Measurements from ENCODE around the gene LRBA.

DNA sequence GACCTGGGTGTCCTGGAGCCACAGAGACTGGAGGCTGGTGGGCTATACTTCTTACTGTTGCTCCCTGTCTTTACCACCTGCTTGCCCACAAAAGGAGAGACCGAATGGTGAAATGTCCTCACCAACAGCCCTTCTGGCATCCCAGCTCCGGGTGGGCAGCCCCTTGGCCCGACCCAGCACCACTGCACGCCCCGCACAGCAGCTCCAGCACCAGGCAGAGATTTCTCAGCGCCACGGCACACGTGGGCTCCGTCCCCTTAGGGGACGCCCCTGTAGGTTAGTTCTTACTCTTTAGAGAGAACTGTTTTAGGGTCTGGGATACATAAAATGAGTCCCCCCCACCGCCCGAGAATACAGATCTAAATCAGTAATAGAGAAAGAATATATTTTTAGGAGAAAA lies 591.6 kb downstream of the LRBA start:
- TF ChIP-seq, protein P1, sequence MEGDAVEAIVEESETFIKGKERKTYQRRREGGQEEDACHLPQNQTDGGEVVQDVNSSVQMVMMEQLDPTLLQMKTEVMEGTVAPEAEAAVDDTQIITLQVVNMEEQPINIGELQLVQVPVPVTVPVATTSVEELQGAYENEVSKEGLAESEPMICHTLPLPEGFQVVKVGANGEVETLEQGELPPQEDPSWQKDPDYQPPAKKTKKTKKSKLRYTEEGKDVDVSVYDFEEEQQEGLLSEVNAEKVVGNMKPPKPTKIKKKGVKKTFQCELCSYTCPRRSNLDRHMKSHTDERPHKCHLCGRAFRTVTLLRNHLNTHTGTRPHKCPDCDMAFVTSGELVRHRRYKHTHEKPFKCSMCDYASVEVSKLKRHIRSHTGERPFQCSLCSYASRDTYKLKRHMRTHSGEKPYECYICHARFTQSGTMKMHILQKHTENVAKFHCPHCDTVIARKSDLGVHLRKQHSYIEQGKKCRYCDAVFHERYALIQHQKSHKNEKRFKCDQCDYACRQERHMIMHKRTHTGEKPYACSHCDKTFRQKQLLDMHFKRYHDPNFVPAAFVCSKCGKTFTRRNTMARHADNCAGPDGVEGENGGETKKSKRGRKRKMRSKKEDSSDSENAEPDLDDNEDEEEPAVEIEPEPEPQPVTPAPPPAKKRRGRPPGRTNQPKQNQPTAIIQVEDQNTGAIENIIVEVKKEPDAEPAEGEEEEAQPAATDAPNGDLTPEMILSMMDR (IDR thresholded peaks at IDR 0.05; ENCODE audit: extremely low read depth in 1 of 2, insufficient read depth in 1 of 2, low read depth in 1 of 2, low read length in 2 of 2) = no peak
- TF ChIP-seq EZH2 (IDR thresholded peaks at IDR 0.05; ENCODE audit: borderline replicate concordance, low read depth, low read length, severe bottlenecking) = no peak
- TF ChIP-seq POLR2A (IDR thresholded peaks at IDR 0.05; ENCODE audit: low read depth, low read length) = no peak
